ENCODE measurements around the gene ACSF3.
"Not testable (repeated sequence)": the region's sequence is repeated elsewhere in the genome, so short reads cannot be mapped to it uniquely, and the experiment has no call there.

ACSF3 gene

GRCh38 chr16:89178453-89179147 lies 84.9 kb downstream of the ACSF3 start:
- DNase-seq = no peak

- no peak for DNase-seq
Observed at GRCh38 chr16:89179148-89179484, 85.5 kb downstream of the ACSF3 start.

GRCh38 chr16:89179656-89180315 lies 86.1 kb downstream of the ACSF3 start:
- no peak for DNase-seq

GRCh38 chr16:89183463-89183862 lies 89.8 kb downstream of the ACSF3 start:
- DNase-seq = no peak

GRCh38 chr16:89183975-89184676 lies 90.5 kb downstream of the ACSF3 start:
- DNase-seq = no peak

- no peak for DNase-seq
Observed at GRCh38 chr16:89184677-89184932, 91.0 kb downstream of the ACSF3 start.

- DNase-seq = no peak
Observed at GRCh38 chr16:89184933-89185794, 91.5 kb downstream of the ACSF3 start.

GRCh38 chr16:89185887-89186592 lies 92.4 kb downstream of the ACSF3 start:
- not testable (repeated sequence) for DNase-seq

- not testable (repeated sequence) for DNase-seq
Observed at GRCh38 chr16:89186593-89187031, 93.0 kb downstream of the ACSF3 start.

GRCh38 chr16:89187032-89187769 lies 93.5 kb downstream of the ACSF3 start:
- DNase-seq = no peak

GRCh38 chr16:89187770-89188392 lies 94.2 kb downstream of the ACSF3 start:
- no peak for DNase-seq

- not testable (repeated sequence) for DNase-seq
Observed at GRCh38 chr16:89188471-89189357, 95.1 kb downstream of the ACSF3 start.

- DNase-seq = no peak
Observed at GRCh38 chr16:89189358-89190025, 95.8 kb downstream of the ACSF3 start.

- DNase-seq = no peak
Observed at GRCh38 chr16:89190150-89190958, 96.7 kb downstream of the ACSF3 start.

- no peak for DNase-seq
Observed at GRCh38 chr16:89191033-89191900, 97.6 kb downstream of the ACSF3 start.

- no peak for DNase-seq
Observed at GRCh38 chr16:89191901-89192185, 98.2 kb downstream of the ACSF3 start.

- not testable (repeated sequence) for DNase-seq
Observed at GRCh38 chr16:89192186-89192955, 98.7 kb downstream of the ACSF3 start.
